Activated T-cell treated with anti-CD3 and anti-CD28 coated beads, Interleukin-2, amount 50 U/mL, for 4 hours (primary cell): ENCODE results near the gene ADAMTS20. TPM values are rescaled to one million over a fixed set of nuclear protein-coding genes. Genes with fewer than 3 reads are reported as not detected.
"Not testable (repeated sequence)": the region's sequence is repeated elsewhere in the genome, so short reads cannot be mapped to it uniquely, and the experiment has no call there.

Experiments used
- ATAC-seq, 2 donors: fragments of 200-7000 bp; cut with Tn5 transposase; one replicate each; pipeline ENCODE4 v1.10.0; 2021
- DNase-seq: peaks from one replicate; pipeline ENCODE4 v3.0.0-alpha.2; 2020
- H3K27me3 Mint-ChIP-seq: one replicate; pipeline ENCODE4 v1.8.0; 2021; ENCODE audit warnings: low read depth, mixed read lengths
- H3K36me3 Mint-ChIP-seq: one replicate; pipeline ENCODE4 v1.8.0; 2022; ENCODE audit warnings: mixed read lengths; ENCODE audit not compliant: insufficient read depth
- H3K4me1 Mint-ChIP-seq: one replicate; pipeline ENCODE4 v1.8.0; 2021; ENCODE audit warnings: low read depth, mixed read lengths
- H3K4me3 Mint-ChIP-seq: one replicate; pipeline ENCODE4 v1.8.0; 2021; ENCODE audit warnings: mild to moderate bottlenecking, moderate library complexity, mixed read lengths
- H3K9me3 Mint-ChIP-seq: one replicate; pipeline ENCODE4 v1.8.0; 2021; ENCODE audit warnings: mixed read lengths
- total RNA-seq, 3 donors: library from RNA; stranded (reverse); gene quantifications; one replicate each; pipeline ENCODE4 v1.2.1, GENCODE V29; 2021

ADAMTS20 gene
- total RNA-seq, 3 donors from 2014 or later = not detected

DNA sequence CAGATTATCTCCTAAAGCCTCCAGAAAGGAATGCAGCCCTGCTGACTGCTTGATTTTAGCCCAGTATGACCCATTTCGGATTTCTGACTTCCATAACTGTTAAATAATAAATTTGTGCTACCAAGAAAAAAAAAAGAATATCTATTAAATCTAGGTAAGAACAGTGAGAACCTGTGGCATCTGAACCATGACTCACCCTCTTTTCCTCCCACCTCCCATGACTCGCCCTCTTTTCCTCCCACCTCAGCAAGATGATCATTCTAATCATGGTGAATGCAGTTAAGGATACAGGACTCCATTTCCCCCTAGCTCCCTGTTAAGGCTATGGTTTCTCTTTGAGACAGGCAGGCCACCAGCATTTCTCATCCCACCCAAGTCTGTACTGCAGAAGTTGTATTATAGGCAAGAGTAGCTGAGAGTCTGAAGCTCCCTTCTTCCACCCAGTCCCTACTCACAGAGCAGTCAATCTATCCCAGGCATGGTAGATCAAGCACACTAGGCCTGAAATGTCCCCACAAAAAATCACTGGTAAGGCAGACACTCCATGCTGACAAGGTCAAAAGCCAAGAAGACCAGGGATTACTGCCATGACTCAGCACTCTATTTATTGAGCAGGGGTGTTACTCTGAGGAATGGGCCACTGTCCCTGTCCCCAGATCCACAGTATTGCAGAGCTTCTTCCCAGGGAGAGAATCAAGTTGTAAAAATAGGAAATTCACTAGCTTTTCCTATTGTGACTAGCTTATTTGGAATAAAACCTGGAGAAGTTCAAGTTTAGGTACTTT lies 188.9 kb downstream of the ADAMTS20 start:
- no peak for ATAC-seq
- Mint-ChIP-seq H3K9me3 (no peaks in the 10 kb centered on the region), H3K4me1 (no peaks in the 10 kb centered on the region), H3K4me3 (no peak overlapping the region), H3K27me3 (no peaks in the 10 kb centered on the region), H3K36me3 (no peaks in the 10 kb centered on the region)
- no peak for DNase-seq

DNA sequence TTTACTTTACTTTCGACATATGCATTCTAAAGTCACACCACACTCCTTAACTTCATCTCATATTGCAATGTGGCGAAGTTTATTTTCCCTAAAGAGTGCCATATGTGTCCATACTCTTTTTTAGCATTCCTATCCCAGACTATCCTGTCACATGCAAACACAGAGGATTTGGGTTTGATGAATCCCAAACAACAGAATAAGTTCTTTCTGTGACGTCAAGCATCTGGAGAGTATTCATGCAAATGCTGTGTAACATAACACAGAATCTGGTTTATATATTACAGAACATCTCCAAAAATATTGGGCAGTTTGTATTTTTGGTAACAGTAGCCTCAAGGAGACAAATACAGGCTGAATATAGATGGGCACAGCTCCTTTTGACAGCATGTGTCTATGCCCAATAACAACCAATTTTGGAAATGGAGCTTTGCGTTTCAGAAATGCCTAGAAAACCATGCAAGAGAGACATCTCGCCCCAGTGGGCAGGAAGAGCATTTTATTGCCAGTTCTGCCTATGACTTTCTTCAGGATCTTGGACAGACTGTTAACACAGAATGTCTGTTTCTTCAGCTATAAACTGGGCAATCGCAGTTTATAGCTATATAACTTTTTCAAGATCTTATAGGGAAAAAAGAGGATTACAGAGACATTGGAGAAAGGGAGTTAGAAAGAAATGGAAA lies 190.8 kb downstream of the ADAMTS20 start:
- ATAC-seq = no peak
- no peaks in the 10 kb centered on the region for H3K9me3 Mint-ChIP-seq
- no peak for DNase-seq
- H3K36me3 Mint-ChIP-seq = no peaks in the 10 kb centered on the region
- H3K27me3 Mint-ChIP-seq = no peaks in the 10 kb centered on the region
- no peaks in the 10 kb centered on the region for H3K4me1 Mint-ChIP-seq
- H3K4me3 Mint-ChIP-seq = no peak overlapping the region

DNA sequence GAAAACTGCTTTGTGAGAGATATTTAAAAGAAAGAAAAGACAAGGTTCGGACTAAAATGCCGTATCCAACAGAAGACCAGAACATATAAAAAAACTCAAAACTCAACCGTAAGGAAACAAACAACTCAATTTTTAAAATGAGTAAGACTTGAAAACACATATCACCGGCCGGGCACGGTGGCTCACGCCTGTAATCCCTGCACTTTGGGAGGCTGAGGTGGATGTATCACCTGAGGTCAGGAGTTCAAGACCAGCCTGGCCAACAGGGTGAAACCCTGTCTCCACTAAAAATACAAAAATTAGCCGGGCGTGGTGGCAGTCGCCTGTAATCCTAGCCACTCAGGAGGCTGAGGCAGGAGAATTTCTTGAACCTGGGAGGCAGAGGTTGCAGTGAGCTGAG lies 192.0 kb downstream of the ADAMTS20 start:
- H3K36me3 Mint-ChIP-seq, ATAC-seq, H3K9me3 Mint-ChIP-seq, DNase-seq, H3K4me1 Mint-ChIP-seq, H3K4me3 Mint-ChIP-seq, H3K27me3 Mint-ChIP-seq: not testable (repeated sequence)

DNA sequence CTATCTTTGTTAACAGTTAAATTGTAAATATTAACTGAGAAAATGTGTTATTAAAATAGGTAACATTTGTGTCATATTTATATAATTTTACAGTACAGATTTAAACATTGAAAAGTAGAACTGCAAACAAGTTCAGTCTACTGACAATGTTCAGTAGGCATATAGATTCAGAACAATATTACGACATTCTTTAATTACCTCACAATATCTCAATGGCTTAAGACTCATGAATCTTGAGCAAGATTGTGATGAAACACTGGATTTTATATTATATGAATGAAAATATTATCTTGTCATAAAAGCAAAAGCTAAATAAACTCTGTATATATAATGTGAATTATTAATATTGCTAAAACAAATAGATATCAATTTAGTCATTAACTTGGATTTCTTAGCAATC lies 194.9 kb downstream of the ADAMTS20 start:
- H3K27me3 Mint-ChIP-seq = no peaks in the 10 kb centered on the region
- H3K4me1 Mint-ChIP-seq = no peaks in the 10 kb centered on the region
- no peaks in the 10 kb centered on the region for H3K36me3 Mint-ChIP-seq
- ATAC-seq (no peak), DNase-seq (no peak)
- no peaks in the 10 kb centered on the region for H3K9me3 Mint-ChIP-seq
- H3K4me3 Mint-ChIP-seq = no peak overlapping the region

GRCh38 chr12:43352001-43352400 lies 200.0 kb downstream of the ADAMTS20 start:
- no peaks in the 10 kb centered on the region for H3K9me3 Mint-ChIP-seq
- H3K4me3 Mint-ChIP-seq = no peak overlapping the region
- no peak for DNase-seq
- no peaks in the 10 kb centered on the region for H3K36me3 Mint-ChIP-seq
- H3K27me3 Mint-ChIP-seq = no peaks in the 10 kb centered on the region
- no peaks in the 10 kb centered on the region for H3K4me1 Mint-ChIP-seq
- ATAC-seq = no peak

DNA sequence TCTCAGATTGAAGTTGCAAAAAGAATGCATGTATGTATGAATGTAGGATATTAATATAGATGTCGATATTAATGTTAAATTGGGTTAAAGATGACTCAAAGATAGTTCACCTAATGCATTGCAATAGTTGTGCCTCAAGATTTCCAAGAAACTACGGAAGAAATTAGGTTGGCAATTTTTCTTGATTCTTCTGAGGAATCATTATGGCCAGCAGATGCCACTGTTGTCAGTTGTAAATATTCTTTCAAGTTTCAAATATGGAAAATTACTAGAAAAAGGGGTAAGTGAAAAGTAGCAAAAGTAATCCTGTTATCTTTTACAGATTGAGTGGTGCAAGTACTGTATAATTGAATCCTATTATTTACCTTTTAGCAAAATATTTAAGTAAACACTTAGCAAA lies 202.1 kb downstream of the ADAMTS20 start:
- ATAC-seq = no peak
- H3K4me1 Mint-ChIP-seq = no peaks in the 10 kb centered on the region
- H3K9me3 Mint-ChIP-seq = peaks cover 9% of the 10 kb centered on the region
- DNase-seq = no peak
- H3K36me3 Mint-ChIP-seq = no peaks in the 10 kb centered on the region
- no peak overlapping the region for H3K4me3 Mint-ChIP-seq
- H3K27me3 Mint-ChIP-seq = no peaks in the 10 kb centered on the region

- Mint-ChIP-seq H3K9me3 (peaks cover 18% of the 10 kb centered on the region), H3K4me3 (no peak overlapping the region), H3K27me3 (no peaks in the 10 kb centered on the region), H3K36me3 (no peaks in the 10 kb centered on the region), H3K4me1 (no peaks in the 10 kb centered on the region)
- DNase-seq (no peak), ATAC-seq (no peak)
Measured at GRCh38 chr12:43348221-43348620, 203.8 kb downstream of the ADAMTS20 start.

DNA sequence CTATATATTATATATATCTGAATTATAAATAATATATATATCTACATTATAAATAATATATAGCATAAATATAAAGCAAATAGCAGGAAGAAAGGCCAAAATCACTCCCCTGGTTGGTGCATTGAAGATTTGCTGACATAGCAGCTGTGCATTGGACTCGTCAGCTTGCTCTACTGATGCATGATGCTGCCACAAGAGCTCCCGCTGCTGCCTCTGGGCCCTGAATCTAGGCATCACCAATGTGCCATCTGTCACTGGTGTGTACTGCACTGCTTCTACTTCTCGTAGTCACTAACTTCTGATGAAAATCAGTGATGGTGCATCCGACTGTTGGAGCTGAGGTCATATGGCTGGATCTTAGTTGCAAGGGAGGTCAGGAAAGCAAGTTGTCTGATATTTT lies 205.0 kb downstream of the ADAMTS20 start:
- H3K36me3 Mint-ChIP-seq = no peaks in the 10 kb centered on the region
- no peak for DNase-seq
- ATAC-seq = no peak
- H3K4me3 Mint-ChIP-seq = no peak overlapping the region
- H3K4me1 Mint-ChIP-seq = no peaks in the 10 kb centered on the region
- H3K9me3 Mint-ChIP-seq = peaks cover 19% of the 10 kb centered on the region
- no peaks in the 10 kb centered on the region for H3K27me3 Mint-ChIP-seq

DNA sequence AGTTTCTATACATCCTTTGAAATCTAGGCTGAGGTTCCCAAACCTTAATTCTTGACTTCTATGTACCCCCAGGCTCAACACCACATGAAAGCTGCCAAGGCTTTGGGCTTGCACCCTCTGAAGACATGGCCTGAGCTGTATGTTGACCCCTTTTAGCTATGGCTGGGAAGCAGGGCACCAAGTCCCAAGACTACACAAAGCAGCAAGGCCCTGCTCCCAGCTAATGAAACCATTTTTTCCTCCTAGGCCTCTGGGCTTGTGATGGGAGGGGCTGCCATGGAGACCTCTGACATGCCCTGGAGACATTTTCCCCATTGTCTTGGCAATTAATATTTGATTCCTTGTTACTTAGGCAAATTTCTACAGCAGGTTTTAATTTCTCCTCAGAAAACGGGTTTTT lies 207.0 kb downstream of the ADAMTS20 start:
- no peak for ATAC-seq
- no peaks in the 10 kb centered on the region for H3K36me3 Mint-ChIP-seq
- no peaks in the 10 kb centered on the region for H3K4me1 Mint-ChIP-seq

DNA sequence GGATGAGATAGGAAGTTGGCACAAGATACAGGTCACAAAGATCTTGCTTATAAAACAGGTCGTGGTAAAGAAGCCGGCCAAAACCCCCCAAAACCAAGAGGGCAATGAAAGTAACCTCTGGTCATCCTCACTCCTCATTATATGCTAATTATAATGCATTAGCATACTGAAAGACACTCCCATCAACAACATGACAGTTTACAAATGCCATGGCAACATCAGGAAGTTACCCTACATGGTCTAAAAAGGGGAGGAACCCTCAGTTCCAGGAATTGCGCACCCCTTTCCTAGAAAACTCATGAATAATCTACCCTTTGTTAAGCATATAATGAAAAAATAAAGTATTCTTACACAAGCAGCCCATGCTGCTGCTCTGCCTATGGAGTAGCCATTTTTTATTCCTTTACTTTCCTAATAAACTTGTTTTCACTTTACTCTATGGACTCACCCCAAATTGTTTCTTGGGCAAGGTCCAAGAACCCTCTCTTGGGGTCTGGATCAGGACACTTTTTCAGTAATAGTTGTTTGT lies 210.2 kb downstream of the ADAMTS20 start:
- not testable (repeated sequence) for H3K4me1 Mint-ChIP-seq, H3K36me3 Mint-ChIP-seq, DNase-seq, ATAC-seq, H3K4me3 Mint-ChIP-seq, H3K27me3 Mint-ChIP-seq
- peaks cover 19% of the 10 kb centered on the region for H3K9me3 Mint-ChIP-seq

More for the DNA sequence above, 207.0 kb downstream of the ADAMTS20 start:
- peaks cover 2% of the 10 kb centered on the region for H3K27me3 Mint-ChIP-seq
- peaks cover 19% of the 10 kb centered on the region for H3K9me3 Mint-ChIP-seq
- H3K4me3 Mint-ChIP-seq = no peak overlapping the region
- DNase-seq = no peak

DNA sequence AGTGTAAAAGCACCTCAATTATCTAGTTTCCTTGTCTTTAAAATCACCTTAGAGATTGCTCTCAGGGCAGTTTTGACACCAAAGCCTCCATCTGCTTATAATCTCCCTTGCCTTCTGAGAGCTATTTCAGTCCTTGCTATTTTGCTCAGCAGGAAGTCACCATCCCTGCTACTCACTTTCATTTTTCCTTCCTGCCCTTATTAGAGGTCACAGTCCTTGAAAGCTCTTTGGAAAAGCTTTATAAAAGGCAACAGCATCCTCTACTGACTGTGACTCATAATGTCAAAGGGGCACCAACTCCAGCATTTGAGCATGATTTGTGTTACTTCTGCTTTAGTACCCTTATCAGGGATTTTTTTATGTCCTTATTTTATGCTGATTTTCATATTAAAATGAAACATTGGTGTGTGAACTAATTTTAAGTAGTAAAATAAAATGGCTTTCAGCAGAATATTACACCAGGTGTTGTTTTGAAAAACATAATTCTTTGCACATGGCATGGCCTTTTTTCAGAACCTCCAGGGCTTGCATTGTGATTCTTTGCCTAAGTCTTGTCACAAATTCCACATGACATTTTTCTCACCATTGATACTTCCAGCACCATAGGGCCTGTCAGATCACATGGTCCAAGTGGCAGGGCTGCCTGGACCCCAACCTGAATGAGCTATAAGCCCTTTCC lies 213.0 kb downstream of the ADAMTS20 start:
- no peaks in the 10 kb centered on the region for H3K4me1 Mint-ChIP-seq
- no peak for ATAC-seq
- H3K36me3 Mint-ChIP-seq = no peaks in the 10 kb centered on the region
- H3K4me3 Mint-ChIP-seq = no peak overlapping the region
- DNase-seq = no peak
- peaks cover 3% of the 10 kb centered on the region for H3K9me3 Mint-ChIP-seq
- H3K27me3 Mint-ChIP-seq = peaks cover 2% of the 10 kb centered on the region

GRCh38 chr12:43337571-43338444 lies 214.2 kb downstream of the ADAMTS20 start:
- ATAC-seq (no peak), DNase-seq (no peak)
- Mint-ChIP-seq H3K36me3 (no peaks in the 10 kb centered on the region), H3K4me3 (no peak overlapping the region), H3K27me3 (peaks cover 2% of the 10 kb centered on the region), H3K4me1 (no peaks in the 10 kb centered on the region), H3K9me3 (no peaks in the 10 kb centered on the region)

GRCh38 chr12:43336962-43337555 lies 214.9 kb downstream of the ADAMTS20 start:
- H3K4me3 Mint-ChIP-seq = no peak overlapping the region
- H3K9me3 Mint-ChIP-seq = no peaks in the 10 kb centered on the region
- no peaks in the 10 kb centered on the region for H3K36me3 Mint-ChIP-seq
- DNase-seq (no peak), ATAC-seq (no peak)
- no peaks in the 10 kb centered on the region for H3K4me1 Mint-ChIP-seq
- H3K27me3 Mint-ChIP-seq = peaks cover 2% of the 10 kb centered on the region
